Adrenal gland (tissue), 12 donors: Measurements from ENCODE around the gene PSORS1C1. TPM values are rescaled to one million over a fixed set of nuclear protein-coding genes. Genes with fewer than 3 reads are reported as not detected.

Experiments used
- DNase-seq, 7 donors: peaks; one replicate each; pipeline ENCODE4 v3.0.0-alpha.2; 2019 to 2020
- H3K27ac ChIP-seq, 5 donors: fragments of 200-600 bp; sonication (generic) in 4 of 5; 1 replicate in 3 of 5; 2 replicates in 2 of 5; pipeline versions ENCODE4 v1.5.1 to v1.8.0; 2016 to 2020; ENCODE audit warnings: mild to moderate bottlenecking in 1 of 5
- H3K27me3 ChIP-seq: fragments of 200-600 bp; 2 replicates; pipeline ENCODE4 v1.8.0; 2021
- H3K36me3 ChIP-seq, 2 donors: fragments of 200-600 bp; replicated peaks in 1 of 2; 1 replicate in 1 of 2; 2 replicates in 1 of 2; pipeline versions ENCODE4 v1.5.1 to v1.8.0; 2018 to 2022
- H3K4me1 ChIP-seq, 2 donors: fragments of 200-600 bp; replicated peaks in 1 of 2; 1 replicate in 1 of 2; 2 replicates in 1 of 2; pipeline versions ENCODE4 v1.5.1 to v1.8.0; 2018 to 2021
- H3K4me3 ChIP-seq, 4 donors: fragments of 200-600 bp; sonication (generic) in 3 of 4; one replicate each; pipeline ENCODE4 v1.5.1; 2016 to 2018
- H3K9me3 ChIP-seq, 3 donors: fragments of 200-600 bp; sonication (generic) in 1 of 3; replicated peaks in 1 of 3; 1 replicate in 2 of 3; 2 replicates in 1 of 3; pipeline versions ENCODE4 v1.5.1 to v1.8.0; 2016 to 2021
- CTCF ChIP-seq, 6 experiments: fragments of 450-650 bp in 4 of 6; fragments of 200-600 bp in 2 of 6; sonication (generic) in 1 of 6; IDR thresholded peaks; 1 replicate in 5 of 6; 2 replicates in 1 of 6; pipeline versions ENCODE4 v1.5.1 to v1.8.0; 2016 to 2021; ENCODE audit warnings: antibody characterized with exemption in 6 of 6, mild to moderate bottlenecking in 2 of 6, moderate library complexity in 1 of 6
- POLR2A ChIP-seq, 2 donors: fragments of 450-650 bp; IDR thresholded peaks; one replicate each; pipeline ENCODE4 v1.6.1; 2017; ENCODE audit warnings: antibody characterized with exemption in 2 of 2, mild to moderate bottlenecking in 2 of 2, moderate library complexity in 1 of 2
- WGBS, 4 donors: extraction: QIAGEN DNeasy Blood & Tissue Kit in 2 of 4; methylation state at CpG; one replicate each; pipeline versions ENCODE4 v1.1.5 to v1.1.7; 2013 to 2017; 5-methylcytosine and 5-hydroxymethylcytosine counted together
- intact Hi-C, 2 donors: fragments of 100-400 bp; cut with DNase I; formaldehyde crosslinking; loops; one replicate each; pipeline versions ENCODE4 v1.14.1 to v1.15.0; 2022 to 2023
- polyA plus RNA-seq, 3 donors: library from polyadenylated mRNA; stranded (reverse); fragments of 200-250 nt in 2 of 3; fragments of 350-450 nt in 1 of 3; fragmentation: Illumina TruSeq in 1 of 3; extraction: RNeasy Lipid Tissue Mini Kit (QIAGEN cat#74804) in 1 of 3; gene quantifications; one replicate each; pipeline ENCODE4 v1.2.3, GENCODE V29; 2013 to 2014
- total RNA-seq, 9 donors: library from RNA; depleted of rRNA in 4 of 9; stranded (reverse); fragments of >200 nt in 4 of 9; fragments of 120-200 nt in 1 of 9; fragmentation: NEBNext Ultra II Directional in 1 of 9; extraction: Animal tissue kit (Norgen Biotek cat#: 25700) in 1 of 9; gene quantifications; one replicate each; pipeline versions ENCODE4 v1.1.0 to v1.2.4, GENCODE V29; 2013 to 2023
- donor health status: healthy with polysubstance abuse.
- donor health status: Bipolar disorder and iron deficiency.
- donor health status: DM: yes; HTN: yes; CAD: no.
- donor health status: DM: no; HTN: no; CAD: no.
- donor health status: DM: no; HTN: no; CAD: no.
- donor health status: DM: yes; HTN: yes; CAD: no.

The PSORS1C1 gene
- total and polyA plus RNA-seq, 12 donors: 0.06 to 5.1 (median 0.61) TPM

- 70 to 77% (median 74%) methylated on average over 9 to 11 of the region's 11 CpGs for WGBS, 4 donors
These were observed 3.6 kb upstream of the PSORS1C1 start for GRCh38 chr6:31110825-31111582.

GRCh38 chr6:31111712-31112111 is 2.9 kb upstream of the PSORS1C1 start:
- Histone ChIP-seq H3K27ac (no peak overlapping the region), H3K36me3 (no peaks in the 10 kb centered on the region), H3K27me3 (peaks cover 4% of the 10 kb centered on the region), H3K4me3 (no peak overlapping the region), H3K4me1 (no peaks in the 10 kb centered on the region), H3K9me3 (no peaks in the 10 kb centered on the region)
- 81 to 90% (median 85%) methylated on average over 6 to 13 of the region's 13 CpGs for WGBS, 4 donors
- intact Hi-C loops: no loop called here
- no peak for DNase-seq
- TF ChIP-seq POLR2A (IDR thresholded peaks at IDR 0.05) (no peak), CTCF (IDR thresholded peaks at IDR 0.05) (no peak)

More at GRCh38 chr6:31110825-31111582, 3.6 kb upstream of the PSORS1C1 start:
- Histone ChIP-seq H3K9me3 (no peaks in the 10 kb centered on the region), H3K27ac (no peak overlapping the region), H3K4me1 (no peaks in the 10 kb centered on the region), H3K36me3 (no peaks in the 10 kb centered on the region), H3K27me3 (peaks cover 4% of the 10 kb centered on the region), H3K4me3 (no peak overlapping the region)
- TF ChIP-seq CTCF (IDR thresholded peaks at IDR 0.05) (no peak), POLR2A (IDR thresholded peaks at IDR 0.05) (no peak)
- intact Hi-C loops: no loop called here
- no peak for DNase-seq

- DNase-seq: no peak
- WGBS, 4 donors: 91 to 98% (median 96%) methylated on average over 5 of the region's 5 CpGs
- no peak within 1 kb of the TSS for H3K4me3 ChIP-seq
- H3K36me3 ChIP-seq: no peaks in the 10 kb centered on the region
- no peaks in the 10 kb centered on the region for H3K9me3 ChIP-seq
- H3K4me1 ChIP-seq: no peaks in the 10 kb centered on the region
- intact Hi-C loops: no loop called here
- peaks cover 4% of the 10 kb centered on the region for H3K27me3 ChIP-seq
- no peak within 1 kb of the TSS for H3K27ac ChIP-seq
- no peak for TF ChIP-seq CTCF (IDR thresholded peaks at IDR 0.05)
These were observed 2.1 kb upstream of the PSORS1C1 start, which contains the start of gene C6orf15 for GRCh38 chr6:31112478-31112877. TSS of gene C6orf15 (minus strand) at chr6:31112575. CDS start at chr6:31112555, 20 bp downstream.

- 61 to 85% (median 74%) methylated on average over 5 to 7 of the region's 7 CpGs for WGBS, 4 donors
- Histone ChIP-seq H3K9me3 (no peaks in the 10 kb centered on the region), H3K27ac (peak overlapping the region in 1 of 5 donors; percentile 68), H3K4me1 (no peaks in the 10 kb centered on the region), H3K27me3 (peaks cover 4% of the 10 kb centered on the region), H3K4me3 (no peak overlapping the region), H3K36me3 (no peaks in the 10 kb centered on the region)
- TF ChIP-seq CTCF (IDR thresholded peaks at IDR 0.05) (no peak), POLR2A (IDR thresholded peaks at IDR 0.05) (no peak)
- intact Hi-C loops: no loop called here
- no peak for DNase-seq
These were observed 599 bp upstream of the PSORS1C1 start for GRCh38 chr6:31113861-31114540.
